Stimulated activated CD4-positive, alpha-beta T cell treated with anti-CD3 and anti-CD28 coated beads, Interleukin-15, amount 100 ng/mL, for 48 hours (primary cell): ENCODE results near the gene CLSTN1.
"Not testable (repeated sequence)": the region's sequence is repeated elsewhere in the genome, so short reads cannot be mapped to it uniquely, and the experiment has no call there.

Source experiments
- DNase-seq, 2 donors: peaks; one replicate each; pipeline ENCODE4 v3.0.0-alpha.2; 2020; ENCODE audit warnings: low read depth in 2 of 2

The CLSTN1 gene

GRCh38 chr1:9825093-9826074, 1.6 kb upstream of the CLSTN1 start:
- peak in 1 of 2 donors; percentile 22 for DNase-seq

GRCh38 chr1:9824702-9825089, 931 bp upstream of the CLSTN1 start:
- no peak for DNase-seq

- no peak for DNase-seq
Observed at GRCh38 chr1:9823693-9823942, 147 bp downstream of the CLSTN1 start.

- DNase-seq, result no peak
Observed at GRCh38 chr1:9822897-9823692, 670 bp downstream of the CLSTN1 start.

GRCh38 chr1:9822490-9822889, 1.3 kb downstream of the CLSTN1 start:
- no peak for DNase-seq

GRCh38 chr1:9821710-9822109, 2.1 kb downstream of the CLSTN1 start:
- no peak for DNase-seq

GRCh38 chr1:9820521-9820920, 3.2 kb downstream of the CLSTN1 start:
- DNase-seq, result no peak

GRCh38 chr1:9817734-9818133, 6.0 kb downstream of the CLSTN1 start:
- DNase-seq, result no peak

GRCh38 chr1:9816199-9816598, 7.6 kb downstream of the CLSTN1 start:
- DNase-seq, result no peak

- no peak for DNase-seq
Observed at GRCh38 chr1:9815150-9815549, 8.6 kb downstream of the CLSTN1 start.

GRCh38 chr1:9814619-9815018, 9.1 kb downstream of the CLSTN1 start:
- no peak for DNase-seq

- no peak for DNase-seq
Observed at GRCh38 chr1:9811239-9811966, 12.4 kb downstream of the CLSTN1 start.

- DNase-seq, result no peak
Observed at GRCh38 chr1:9809100-9809510, 14.7 kb downstream of the CLSTN1 start.

GRCh38 chr1:9808459-9808858, 15.3 kb downstream of the CLSTN1 start:
- DNase-seq, result no peak

GRCh38 chr1:9807541-9807940, 16.2 kb downstream of the CLSTN1 start:
- no peak for DNase-seq

GRCh38 chr1:9805972-9806371, 17.8 kb downstream of the CLSTN1 start:
- not testable (repeated sequence) for DNase-seq

- DNase-seq, result no peak
Observed at GRCh38 chr1:9805006-9805508, 18.7 kb downstream of the CLSTN1 start.

- not testable (repeated sequence) for DNase-seq
Observed at GRCh38 chr1:9803003-9803918, 20.5 kb downstream of the CLSTN1 start.

- DNase-seq, result no peak
Observed at GRCh38 chr1:9801909-9802308, 21.9 kb downstream of the CLSTN1 start.

- DNase-seq, result no peak
Observed at GRCh38 chr1:9798236-9799130, 25.3 kb downstream of the CLSTN1 start.
